HepG2 (cell line): ENCODE measurements around the gene THOC2. TPM values are rescaled to one million over a fixed set of nuclear protein-coding genes. Genes with fewer than 3 reads are reported as not detected.

Source experiments
- CEBPB ChIP-seq: IDR thresholded peaks from 2 replicates; pipeline ENCODE4 v1.6.1; 2011; ENCODE audit warnings: low read depth, low read length, improper control_type of control experiment, borderline replicate concordance
- CREM ChIP-seq, 2 experiments: sonication (generic) in 1 of 2; formaldehyde crosslinking in 1 of 2; IDR thresholded peaks; 2 replicates each; pipeline versions ENCODE4 v1.4.0 to v1.6.1; 2016 to 2020; ENCODE audit warnings: antibody characterized with exemption in 1 of 2, mild to moderate bottlenecking in 1 of 2, missing genetic modification reagents in 1 of 2
- FOSL1 ChIP-seq: sonication (generic); formaldehyde crosslinking; IDR thresholded peaks from 2 replicates; pipeline ENCODE4 v1.9.0; 2021; ENCODE audit warnings: missing genetic modification reagents, borderline replicate concordance
- NFATC3 ChIP-seq: sonication (generic); formaldehyde crosslinking; IDR thresholded peaks from 2 replicates; pipeline ENCODE4 v1.5.1; 2020; ENCODE audit warnings: mild to moderate bottlenecking, missing genetic modification reagents
- NR2F6 ChIP-seq, 2 experiments: IDR thresholded peaks; 2 replicates each; pipeline ENCODE4 v1.6.1; 2016; ENCODE audit warnings: antibody characterized with exemption in 1 of 2, mild to moderate bottlenecking in 1 of 2
- PHF8 ChIP-seq: sonication (generic); formaldehyde crosslinking; IDR thresholded peaks from 2 replicates; pipeline ENCODE4 v1.5.0; 2020; ENCODE audit warnings: missing genetic modification reagents
- SIX1 ChIP-seq: sonication (generic); formaldehyde crosslinking; IDR thresholded peaks from 2 replicates; pipeline ENCODE4 v1.4.0; 2020; ENCODE audit warnings: missing genetic modification reagents, borderline replicate concordance
- STAG1 ChIP-seq: sonication (generic); formaldehyde crosslinking; IDR thresholded peaks from 2 replicates; pipeline ENCODE4 v1.4.0; 2020; ENCODE audit warnings: missing genetic modification reagents
- TBL1XR1 ChIP-seq: fragments of 150-350 bp; IDR thresholded peaks from 2 replicates; pipeline ENCODE4 v1.6.1; 2014; ENCODE audit warnings: borderline replicate concordance, low read length; ENCODE audit not compliant: partially characterized antibody
- TERF1 ChIP-seq: sonication (generic); formaldehyde crosslinking; IDR thresholded peaks from 2 replicates; pipeline ENCODE4 v1.8.0; 2022; ENCODE audit warnings: mild to moderate bottlenecking, missing genetic modification reagents, moderate library complexity
- THAP8 ChIP-seq: sonication (generic); formaldehyde crosslinking; IDR thresholded peaks from 2 replicates; pipeline ENCODE4 v1.5.1; 2020; ENCODE audit warnings: missing genetic modification reagents, mild to moderate bottlenecking, borderline replicate concordance
- ZFP90 ChIP-seq: sonication (generic); formaldehyde crosslinking; IDR thresholded peaks from 2 replicates; pipeline ENCODE4 v1.8.0; 2022; ENCODE audit warnings: missing genetic modification reagents, mild to moderate bottlenecking, inconsistent platforms, borderline replicate concordance
- ZNF24 ChIP-seq: fragments of 450-650 bp; IDR thresholded peaks from 2 replicates; pipeline ENCODE4 v1.6.1; 2017; ENCODE audit warnings: antibody characterized with exemption, mild to moderate bottlenecking
- ZNF407 ChIP-seq: sonication (generic); formaldehyde crosslinking; IDR thresholded peaks from one replicate; pipeline ENCODE4 v1.5.1; 2020; ENCODE audit warnings: mild to moderate bottlenecking, missing genetic modification reagents; ENCODE audit errors: not compliant biosample characterization
- polyA plus RNA-seq, 8 experiments: library from polyadenylated mRNA; depleted of rRNA in 3 of 8; stranded (reverse) in 7 of 8; unstranded in 1 of 8; fragments of >200 nt; fragmentation: Illumina TruSeq in 4 of 8; extraction: Trizol in 4 of 8; gene quantifications; 2 replicates each; pipeline versions ENCODE4 v1.2.1 to v1.2.3, GENCODE V29; 2011 to 2016; ENCODE audit warnings: low read depth in 4 of 8, missing spikeins in 1 of 8, mixed read lengths in 1 of 8; ENCODE audit not compliant: insufficient read depth in 1 of 8
- total RNA-seq, 5 experiments: library from RNA; depleted of rRNA; stranded (reverse); fragments of >200 nt; fragmentation: Illumina TruSeq; extraction: Trizol; gene quantifications; 2 replicates each; pipeline ENCODE4 v1.2.3, GENCODE V29; 2016; ENCODE audit warnings: low read depth in 1 of 5
- TF ChIP-seq, protein P1 (sequence below): sonication (generic); formaldehyde crosslinking; IDR thresholded peaks from 2 replicates; pipeline ENCODE4 v1.4.0; 2020; ENCODE audit warnings: mild to moderate bottlenecking, missing genetic modification reagents
- TF ChIP-seq, protein P2 (sequence below): sonication (generic); formaldehyde crosslinking; IDR thresholded peaks from 2 replicates; pipeline ENCODE4 v1.5.0; 2020; ENCODE audit warnings: missing genetic modification reagents

THOC2 gene
- total and polyA plus RNA-seq, 2 of the 13 experiments (the other 11 are each of a cell fraction or from before 2014, with no cell fraction given): 87.1 to 101 TPM

- TF ChIP-seq ZNF24 (no peak), TBL1XR1 (peak; percentile 45), SIX1 (no peak), ZFP90 (CRISPR knock-in tag) (peak; percentile 62; the same call in 1 of the 2 replicates), THAP8 (CRISPR knock-in tag) (no peak), STAG1 (CRISPR knock-in tag) (0 out of 2 replicates have a peak, but pooled peaks have one; percentile 16), NFATC3 (CRISPR knock-in tag) (no peak), NR2F6 (IDR thresholded peaks at IDR 0.05) (peak; percentile 84), NR2F6 (CRISPR knock-in tag; IDR thresholded peaks at IDR 0.05) (peak; percentile 91), ZNF407 (CRISPR knock-in tag) (no peak), PHF8 (CRISPR knock-in tag) (peak; percentile 72), FOSL1 (CRISPR knock-in tag) (no peak), CREM (IDR thresholded peaks at IDR 0.05) (no peak; the same call in 1 of the 2 replicates), CREM (CRISPR knock-in tag; IDR thresholded peaks at IDR 0.05) (no peak), TERF1 (no peak), CEBPB (no peak)
- TF ChIP-seq, protein P1, sequence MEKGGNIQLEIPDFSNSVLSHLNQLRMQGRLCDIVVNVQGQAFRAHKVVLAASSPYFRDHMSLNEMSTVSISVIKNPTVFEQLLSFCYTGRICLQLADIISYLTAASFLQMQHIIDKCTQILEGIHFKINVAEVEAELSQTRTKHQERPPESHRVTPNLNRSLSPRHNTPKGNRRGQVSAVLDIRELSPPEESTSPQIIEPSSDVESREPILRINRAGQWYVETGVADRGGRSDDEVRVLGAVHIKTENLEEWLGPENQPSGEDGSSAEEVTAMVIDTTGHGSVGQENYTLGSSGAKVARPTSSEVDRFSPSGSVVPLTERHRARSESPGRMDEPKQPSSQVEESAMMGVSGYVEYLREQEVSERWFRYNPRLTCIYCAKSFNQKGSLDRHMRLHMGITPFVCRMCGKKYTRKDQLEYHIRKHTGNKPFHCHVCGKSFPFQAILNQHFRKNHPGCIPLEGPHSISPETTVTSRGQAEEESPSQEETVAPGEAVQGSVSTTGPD (CRISPR knock-in tag): no peak
- TF ChIP-seq, protein P2, sequence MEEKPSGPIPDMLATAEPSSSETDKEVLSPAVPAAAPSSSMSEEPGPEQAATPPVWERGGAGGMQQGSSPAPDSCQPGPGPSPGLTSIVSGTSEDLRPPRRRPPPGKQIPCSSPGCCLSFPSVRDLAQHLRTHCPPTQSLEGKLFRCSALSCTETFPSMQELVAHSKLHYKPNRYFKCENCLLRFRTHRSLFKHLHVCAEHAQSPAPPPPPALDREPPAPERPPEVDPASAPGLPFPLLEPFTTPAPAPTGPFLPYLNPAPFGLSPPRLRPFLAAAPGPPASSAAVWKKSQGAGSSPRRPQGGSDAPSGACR (CRISPR knock-in tag): no peak
These were observed at the start of gene THOC2 (continued) for GRCh38 chrX:123732670-123733363.
